ENCODE results near the gene RPA3.

DNA sequence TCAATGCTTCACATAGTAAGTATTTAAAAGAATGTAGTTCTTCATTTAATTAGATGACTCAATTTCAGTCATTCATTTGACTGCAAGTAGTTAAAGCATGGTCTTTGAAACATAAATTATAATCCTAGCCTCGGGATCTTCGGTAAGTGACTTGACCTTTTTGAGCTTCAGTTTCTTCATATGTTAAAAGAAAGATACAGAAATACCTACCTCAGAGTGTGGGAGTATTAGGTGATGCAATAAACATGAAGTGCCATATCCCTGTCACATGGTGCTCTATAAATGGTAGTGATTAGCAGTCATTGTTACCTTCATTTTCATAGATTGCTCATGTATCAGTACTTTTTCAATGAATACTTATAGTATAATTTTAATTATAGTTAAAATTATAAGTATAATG, 109.1 kb downstream of the RPA3 start:
- TF ChIP-seq EZH2 (IDR thresholded peaks at IDR 0.05; ENCODE audit: low read length, unreplicated experiment) (no peak), EZH2phosphoT487 (IDR thresholded peaks at IDR 0.05; ENCODE audit: borderline replicate concordance, low read length) (no peak)
- TF ChIP-seq, protein P1, sequence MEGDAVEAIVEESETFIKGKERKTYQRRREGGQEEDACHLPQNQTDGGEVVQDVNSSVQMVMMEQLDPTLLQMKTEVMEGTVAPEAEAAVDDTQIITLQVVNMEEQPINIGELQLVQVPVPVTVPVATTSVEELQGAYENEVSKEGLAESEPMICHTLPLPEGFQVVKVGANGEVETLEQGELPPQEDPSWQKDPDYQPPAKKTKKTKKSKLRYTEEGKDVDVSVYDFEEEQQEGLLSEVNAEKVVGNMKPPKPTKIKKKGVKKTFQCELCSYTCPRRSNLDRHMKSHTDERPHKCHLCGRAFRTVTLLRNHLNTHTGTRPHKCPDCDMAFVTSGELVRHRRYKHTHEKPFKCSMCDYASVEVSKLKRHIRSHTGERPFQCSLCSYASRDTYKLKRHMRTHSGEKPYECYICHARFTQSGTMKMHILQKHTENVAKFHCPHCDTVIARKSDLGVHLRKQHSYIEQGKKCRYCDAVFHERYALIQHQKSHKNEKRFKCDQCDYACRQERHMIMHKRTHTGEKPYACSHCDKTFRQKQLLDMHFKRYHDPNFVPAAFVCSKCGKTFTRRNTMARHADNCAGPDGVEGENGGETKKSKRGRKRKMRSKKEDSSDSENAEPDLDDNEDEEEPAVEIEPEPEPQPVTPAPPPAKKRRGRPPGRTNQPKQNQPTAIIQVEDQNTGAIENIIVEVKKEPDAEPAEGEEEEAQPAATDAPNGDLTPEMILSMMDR (conservative IDR thresholded peaks at IDR 0.05; ENCODE audit: low read depth, low read length): no peak
